CD4-positive, alpha-beta T cell treated with Interleukin-10 for 1 hour (primary cell): ENCODE data around the gene ETV1.
A peak's percentile ranks its signal among the peaks of the same experiment; 100 is the strongest.

ENCODE experiments used
- DNase-seq: peaks from one replicate; pipeline ENCODE4 v3.0.0-alpha.2; 2020

The ETV1 gene

GRCh38 chr7:13875496-13876074, 113.9 kb downstream of the ETV1 start:
- no peak for DNase-seq

GRCh38 chr7:13874783-13875182, 114.7 kb downstream of the ETV1 start:
- no peak for DNase-seq

- no peak for DNase-seq
These were observed 116.8 kb downstream of the ETV1 start for GRCh38 chr7:13872709-13873108.

GRCh38 chr7:13871008-13871407, 118.5 kb downstream of the ETV1 start:
- DNase-seq, result no peak

GRCh38 chr7:13860734-13861133, 128.7 kb downstream of the ETV1 start:
- no peak for DNase-seq

- no peak for DNase-seq
These were observed 133.5 kb downstream of the ETV1 start for GRCh38 chr7:13856012-13856411.

- DNase-seq, result no peak
These were observed 137.0 kb downstream of the ETV1 start for GRCh38 chr7:13852281-13852968.

- no peak for DNase-seq
These were observed 137.7 kb downstream of the ETV1 start for GRCh38 chr7:13851736-13852135.

GRCh38 chr7:13850185-13850752, 139.2 kb downstream of the ETV1 start:
- DNase-seq, result peak; percentile 77

GRCh38 chr7:13849163-13849892, 140.1 kb downstream of the ETV1 start:
- DNase-seq, result no peak

- no peak for DNase-seq
These were observed 140.8 kb downstream of the ETV1 start for GRCh38 chr7:13848681-13849131.

- no peak for DNase-seq
These were observed 143.1 kb downstream of the ETV1 start for GRCh38 chr7:13846386-13846785.

- DNase-seq, result no peak
These were observed 143.9 kb downstream of the ETV1 start for GRCh38 chr7:13845601-13846000.

- DNase-seq, result no peak
These were observed 144.5 kb downstream of the ETV1 start for GRCh38 chr7:13844954-13845353.

GRCh38 chr7:13841284-13841683, 148.2 kb downstream of the ETV1 start:
- DNase-seq, result no peak
